GM13976 (cell line): ENCODE results near the gene ZNF488.

Experiments used
- DNase-seq: peaks from one replicate; pipeline ENCODE4 v3.0.0; 2012; ENCODE audit warnings: low spot score
- in situ Hi-C: fragments of 300-500 bp; cut with MboI; formaldehyde crosslinking; loops from one replicate; pipeline ENCODE4 v1.12.0; 2022; ENCODE audit warnings: low sequenced_read_pairs, mixed read lengths, inconsistent platforms; ENCODE audit not compliant: unreplicated experiment
- TF ChIP-seq, protein P1 (sequence below): IDR thresholded peaks from 2 replicates; pipeline ENCODE4 v1.5.1; 2012; ENCODE audit warnings: borderline replicate concordance, mild to moderate bottlenecking; ENCODE audit not compliant: insufficient read depth; ENCODE audit errors: extremely low read depth, missing control alignments, control extremely low read depth

ZNF488 gene

DNA sequence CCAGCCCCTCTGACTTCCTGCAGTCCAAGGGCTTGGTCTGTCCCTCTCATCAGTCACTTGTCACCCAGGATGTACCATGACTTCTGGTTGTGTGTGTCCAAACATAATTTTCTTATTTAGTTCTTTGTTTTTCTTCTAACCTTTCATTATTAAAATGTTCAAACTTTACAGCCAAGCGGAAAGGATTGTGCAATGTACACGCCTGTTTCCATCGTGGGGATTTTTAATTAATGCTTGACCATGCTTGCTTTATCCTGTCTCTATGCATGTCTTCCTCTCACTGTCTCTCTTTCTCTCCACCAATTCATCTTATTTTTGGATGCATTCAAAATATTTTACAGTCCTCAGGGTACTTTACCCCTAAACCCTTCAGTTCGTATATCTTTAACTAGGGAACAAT lies 26.2 kb upstream of the ZNF488 start:
- no peak for DNase-seq
- in situ Hi-C loops, result no loop called here
- TF ChIP-seq, protein P1, sequence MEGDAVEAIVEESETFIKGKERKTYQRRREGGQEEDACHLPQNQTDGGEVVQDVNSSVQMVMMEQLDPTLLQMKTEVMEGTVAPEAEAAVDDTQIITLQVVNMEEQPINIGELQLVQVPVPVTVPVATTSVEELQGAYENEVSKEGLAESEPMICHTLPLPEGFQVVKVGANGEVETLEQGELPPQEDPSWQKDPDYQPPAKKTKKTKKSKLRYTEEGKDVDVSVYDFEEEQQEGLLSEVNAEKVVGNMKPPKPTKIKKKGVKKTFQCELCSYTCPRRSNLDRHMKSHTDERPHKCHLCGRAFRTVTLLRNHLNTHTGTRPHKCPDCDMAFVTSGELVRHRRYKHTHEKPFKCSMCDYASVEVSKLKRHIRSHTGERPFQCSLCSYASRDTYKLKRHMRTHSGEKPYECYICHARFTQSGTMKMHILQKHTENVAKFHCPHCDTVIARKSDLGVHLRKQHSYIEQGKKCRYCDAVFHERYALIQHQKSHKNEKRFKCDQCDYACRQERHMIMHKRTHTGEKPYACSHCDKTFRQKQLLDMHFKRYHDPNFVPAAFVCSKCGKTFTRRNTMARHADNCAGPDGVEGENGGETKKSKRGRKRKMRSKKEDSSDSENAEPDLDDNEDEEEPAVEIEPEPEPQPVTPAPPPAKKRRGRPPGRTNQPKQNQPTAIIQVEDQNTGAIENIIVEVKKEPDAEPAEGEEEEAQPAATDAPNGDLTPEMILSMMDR, result no peak

DNA sequence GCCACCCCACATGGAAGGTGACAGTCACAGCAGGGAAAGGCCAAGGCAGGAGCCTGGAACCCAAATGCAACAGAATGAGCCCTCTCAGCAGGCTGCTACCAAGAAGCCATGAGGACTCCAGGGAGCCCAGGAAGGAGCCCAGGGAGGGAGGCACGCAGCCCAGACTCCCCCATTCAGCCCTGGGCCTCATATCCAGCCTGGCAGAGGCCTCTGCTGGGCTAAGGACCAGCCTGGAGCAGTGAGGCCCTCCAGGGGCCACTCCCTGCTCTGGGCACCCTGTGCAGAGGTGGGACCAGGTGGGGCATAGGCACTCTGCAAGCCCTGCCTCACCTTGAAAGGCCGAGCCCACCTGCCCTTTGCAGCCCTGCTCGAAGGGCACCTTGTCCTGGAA lies 25.8 kb upstream of the ZNF488 start:
- DNase-seq, result no peak
- TF ChIP-seq, protein P1, result no peak
- in situ Hi-C loops, result no loop called here

DNA sequence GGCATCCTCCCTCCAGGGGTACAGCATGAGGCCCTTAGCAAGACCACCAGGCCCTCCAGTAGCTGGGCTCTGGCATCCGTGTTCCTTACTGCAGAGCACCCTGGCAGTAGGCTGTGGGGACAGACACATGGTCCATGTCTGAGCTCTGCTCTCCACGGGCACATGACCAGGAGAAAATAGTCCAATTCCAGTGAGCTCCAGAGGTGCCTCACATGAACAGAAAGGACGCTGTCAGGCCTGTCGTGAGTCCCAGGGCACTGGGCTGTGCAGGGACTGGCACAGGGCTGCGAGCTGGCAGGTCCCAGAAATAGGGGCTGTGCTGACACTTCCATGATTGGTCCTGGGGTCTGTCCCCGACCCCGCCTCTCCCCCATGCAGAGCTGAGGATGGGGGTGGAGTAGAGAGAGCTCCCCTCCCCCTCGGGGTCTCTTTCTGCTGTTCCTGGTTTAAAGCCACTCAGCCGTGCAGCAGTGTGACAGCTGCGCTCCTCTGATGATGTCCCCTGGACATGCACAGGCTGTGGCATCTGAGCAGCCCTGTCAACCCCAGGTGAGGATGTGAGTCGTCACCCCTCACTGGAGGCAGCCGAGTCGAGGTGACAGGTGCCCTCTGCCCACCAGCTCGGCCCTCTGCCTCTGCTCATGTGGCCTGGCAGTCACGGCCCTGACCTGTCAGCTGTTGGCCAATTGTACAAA lies 25.2 kb upstream of the ZNF488 start:
- in situ Hi-C loops, result no loop called here
- no peak for DNase-seq
- TF ChIP-seq, protein P1, result no peak

DNA sequence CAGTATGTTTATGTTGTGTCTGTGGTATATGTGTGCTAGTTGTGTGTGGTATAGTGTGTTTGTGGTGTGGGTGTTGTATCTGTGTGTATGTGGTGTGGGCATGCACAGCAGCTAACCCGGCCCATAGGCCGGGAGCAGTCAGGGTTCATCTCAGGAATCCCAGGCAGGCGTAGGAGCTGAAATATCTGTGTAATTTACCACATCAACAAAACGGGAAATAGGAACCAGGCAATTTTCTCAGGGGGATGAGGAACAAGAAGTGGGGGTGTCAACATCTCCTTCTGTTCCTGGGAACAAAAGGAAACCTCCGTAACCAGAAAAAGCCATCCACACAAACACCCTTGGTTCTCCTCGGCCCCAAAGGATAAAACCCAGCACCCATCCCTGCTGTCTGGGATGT lies 24.5 kb upstream of the ZNF488 start:
- in situ Hi-C loops, result no loop called here
- TF ChIP-seq, protein P1, result no peak
- DNase-seq, result no peak

DNA sequence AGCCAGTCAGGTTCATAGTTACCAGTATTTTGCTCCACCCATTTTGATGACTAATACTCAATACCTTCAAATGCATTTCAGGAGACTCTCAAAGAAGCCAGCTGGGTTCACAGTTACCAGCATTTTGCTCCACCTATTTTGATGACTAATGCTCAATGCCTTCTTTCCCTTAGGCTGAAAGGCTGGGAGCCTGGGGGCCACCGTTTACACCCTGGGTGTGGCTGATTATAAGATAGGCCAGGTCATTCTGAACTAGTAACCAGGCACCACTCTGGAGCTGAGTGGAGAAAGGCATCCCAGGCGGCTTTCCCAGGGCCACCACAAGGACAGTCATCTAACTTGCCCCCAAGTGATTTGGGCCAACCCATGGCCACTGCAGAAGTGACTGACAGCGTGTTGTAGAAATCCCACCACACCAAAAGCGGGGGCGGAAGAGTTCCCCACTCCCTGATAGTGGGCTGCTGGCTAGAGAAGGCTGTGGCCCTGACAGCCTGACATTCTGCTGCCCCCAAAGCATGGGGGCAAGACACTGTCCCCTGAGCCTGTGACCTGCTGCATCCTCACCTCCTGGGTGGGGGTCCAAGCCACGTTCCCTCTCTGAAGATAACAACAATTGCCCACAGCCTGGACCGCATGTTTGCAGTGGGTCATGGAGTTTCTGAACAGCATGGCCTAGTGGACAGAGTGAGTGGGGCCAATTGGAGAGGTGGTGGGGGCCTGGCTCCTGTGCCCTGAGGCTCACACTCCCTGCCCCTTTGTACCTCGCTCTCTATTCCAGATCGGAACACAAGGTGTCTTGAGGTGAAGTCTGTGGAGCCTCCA lies 23.0 kb upstream of the ZNF488 start:
- TF ChIP-seq, protein P1, result no peak
- DNase-seq, result no peak
- in situ Hi-C loops, result no loop called here

DNA sequence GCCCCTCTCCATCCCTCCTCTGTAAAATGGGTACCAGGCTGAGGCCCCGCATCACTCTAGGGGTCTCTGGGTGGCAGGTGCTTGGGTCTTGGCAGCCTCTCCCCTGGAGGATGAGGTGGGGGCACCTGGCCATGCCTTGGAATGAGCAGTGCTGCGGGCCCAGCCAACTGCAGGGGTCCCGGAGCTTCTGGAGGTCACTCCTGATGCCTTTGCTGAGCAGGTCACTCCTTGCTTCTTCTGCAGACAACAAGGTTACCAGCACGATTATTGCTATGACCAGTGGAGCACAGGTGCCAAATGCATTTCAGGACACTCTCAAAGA lies 22.4 kb upstream of the ZNF488 start:
- TF ChIP-seq, protein P1, result no peak
- no peak for DNase-seq
- in situ Hi-C loops, result no loop called here
